Measurements from ENCODE around the gene NEB. TPM values are rescaled to one million over a fixed set of nuclear protein-coding genes. Genes with fewer than 3 reads are reported as not detected.
"Not testable (repeated sequence)": the region's sequence is repeated elsewhere in the genome, so short reads cannot be mapped to it uniquely, and the experiment has no call there.

The NEB gene
- polyA plus RNA-seq, 1 of the 3 experiments (the other 2 are of a cell fraction) = 0.02 TPM

GRCh38 chr2:151753540-151753939 lies 19.3 kb upstream of the NEB start:
- no peaks in the 10 kb centered on the region for H3F3A ChIP-seq (replicated peaks; ENCODE audit: insufficient read depth)
- POLR2A ChIA-PET = no interaction called here
- no peak for TF ChIP-seq GATA2 (CRISPR knock-in tag; IDR thresholded peaks at IDR 0.05)
- no peak for TF ChIP-seq RAD21 (IDR thresholded peaks at IDR 0.05; ENCODE audit: low read length)
- TF ChIP-seq NFIC (IDR thresholded peaks at IDR 0.05; ENCODE audit: borderline replicate concordance) = no peak
- TF ChIP-seq SIN3A (IDR thresholded peaks at IDR 0.05; ENCODE audit: borderline replicate concordance, low read depth, low read length) = no peak
- TF ChIP-seq TAF1 (IDR thresholded peaks at IDR 0.05; ENCODE audit: borderline replicate concordance, low read depth, low read length) = no peak
- TF ChIP-seq USF1 (IDR thresholded peaks at IDR 0.05; ENCODE audit: borderline replicate concordance, low read depth) = no peak
- no peak for TF ChIP-seq USF2 (IDR thresholded peaks at IDR 0.05; ENCODE audit: borderline replicate concordance, low read depth, low read length)
- TF ChIP-seq NRF1 (IDR thresholded peaks at IDR 0.05; ENCODE audit: low read depth, low read length) = no peak
- TF ChIP-seq CTCF (IDR thresholded peaks at IDR 0.05) = no peak
- no peak for TF ChIP-seq RXRA (IDR thresholded peaks at IDR 0.05; ENCODE audit: borderline replicate concordance, low read depth)
- no peak for TF ChIP-seq GABPA (IDR thresholded peaks at IDR 0.05; ENCODE audit: low read depth)
- TF ChIP-seq POLR2AphosphoS5 (IDR thresholded peaks at IDR 0.05; ENCODE audit: low read depth, low read length) = no peak
- no peak for TF ChIP-seq SMC3 (IDR thresholded peaks at IDR 0.05; ENCODE audit: low read depth, low read length)
- no peak for TF ChIP-seq ELF1 (IDR thresholded peaks at IDR 0.05)
- no peak for TF ChIP-seq FOXJ3 (CRISPR knock-in tag; IDR thresholded peaks at IDR 0.05)
- H3K27ac ChIP-seq (ENCODE audit: low read depth in 2 of 2, low read length in 1 of 2) = no peak overlapping the region
- no peaks in the 10 kb centered on the region for H3K9me2 ChIP-seq
- H3K9ac ChIP-seq = no peak overlapping the region
- H3K4me1 ChIP-seq (ENCODE audit: control insufficient read depth in 1 of 2, insufficient read depth in 2 of 2, low read depth in 1 of 2, low read length in 1 of 2) = no peaks in the 10 kb centered on the region; a peak in 1 of 4 replicates
- DNase-seq = no peak
- no peaks in the 10 kb centered on the region for H3K9me3 ChIP-seq
- H3K79me2 ChIP-seq (ENCODE audit: insufficient read depth) = no peaks in the 10 kb centered on the region
- H3K27me3 ChIP-seq (ENCODE audit: insufficient read depth) = no peaks in the 10 kb centered on the region
- H3K4me2 ChIP-seq = no peak overlapping the region
- H3K4me3 ChIP-seq (ENCODE audit: low read depth in 2 of 2, low read length in 1 of 2) = no peak overlapping the region
- no peaks in the 10 kb centered on the region for H4K20me1 ChIP-seq (ENCODE audit: insufficient read depth)
- no peak overlapping the region for H2AFZ ChIP-seq (ENCODE audit: low read depth)
- H3K36me3 ChIP-seq (replicated peaks in 1 of 2; ENCODE audit: control insufficient read depth in 1 of 2, insufficient read depth in 2 of 2, low read length in 1 of 2) = no peaks in the 10 kb centered on the region
- CTCF ChIA-PET = no interaction called here

GRCh38 chr2:151745261-151745660 lies 11.0 kb upstream of the NEB start:
- H3K9me3 ChIP-seq, CTCF ChIA-PET: not testable (repeated sequence)

More at GRCh38 chr2:151745261-151745660, 11.0 kb upstream of the NEB start:
- H3F3A ChIP-seq (replicated peaks; ENCODE audit: insufficient read depth); H3K4me1 ChIP-seq (ENCODE audit: control insufficient read depth in 1 of 2, insufficient read depth in 2 of 2, low read depth in 1 of 2, low read length in 1 of 2); H3K27ac ChIP-seq (ENCODE audit: low read depth in 2 of 2, low read length in 1 of 2); H3K27me3 ChIP-seq (ENCODE audit: insufficient read depth); H4K20me1 ChIP-seq (ENCODE audit: insufficient read depth); H3K9me2 ChIP-seq; H3K36me3 ChIP-seq (replicated peaks in 1 of 2; ENCODE audit: control insufficient read depth in 1 of 2, insufficient read depth in 2 of 2, low read length in 1 of 2); H2AFZ ChIP-seq (ENCODE audit: low read depth); H3K4me3 ChIP-seq (ENCODE audit: low read depth in 2 of 2, low read length in 1 of 2); H3K9ac ChIP-seq; H3K4me2 ChIP-seq; H3K79me2 ChIP-seq (ENCODE audit: insufficient read depth); DNase-seq; POLR2A ChIA-PET: not testable (repeated sequence)
- 33% methylated on average over 3 of the region's 3 CpGs for WGBS (ENCODE audit: low lambda C conversion rate)

Measured in SK-N-SH (cell line).